22Rv1 (cell line): ENCODE data around the gene RNU1-3.
"Not testable (repeated sequence)": the region's sequence is repeated elsewhere in the genome, so short reads cannot be mapped to it uniquely, and the experiment has no call there.

ENCODE experiments used
- H3K27ac ChIP-seq: fragments of 450-650 bp; 2 replicates; pipeline ENCODE4 v1.5.1; 2017

RNU1-3 gene

DNA sequence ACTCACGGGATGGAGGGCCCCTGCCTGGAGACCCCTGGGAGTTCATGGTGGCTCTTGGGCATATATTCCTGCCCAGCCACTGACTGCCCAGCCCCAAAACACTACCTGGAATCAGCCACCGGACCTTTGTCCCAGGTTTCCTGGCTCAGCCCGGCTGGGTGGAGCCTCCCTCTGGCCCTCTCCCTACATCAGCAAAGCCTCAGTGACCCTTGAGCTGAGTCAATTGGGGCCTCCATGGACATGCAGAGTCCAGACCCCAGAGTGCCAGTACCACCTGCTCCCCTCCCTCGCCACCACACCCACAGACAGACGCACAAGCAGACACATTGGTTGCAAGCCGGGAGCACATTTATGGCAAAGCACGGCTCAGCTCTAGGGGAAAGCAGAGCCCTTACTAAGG, 30.4 kb upstream of the RNU1-3 start:
- not testable (repeated sequence) for H3K27ac ChIP-seq

- H3K27ac ChIP-seq = not testable (repeated sequence)
These were observed 29.9 kb upstream of the RNU1-3 start for GRCh38 chr1:16696507-16697150.

DNA sequence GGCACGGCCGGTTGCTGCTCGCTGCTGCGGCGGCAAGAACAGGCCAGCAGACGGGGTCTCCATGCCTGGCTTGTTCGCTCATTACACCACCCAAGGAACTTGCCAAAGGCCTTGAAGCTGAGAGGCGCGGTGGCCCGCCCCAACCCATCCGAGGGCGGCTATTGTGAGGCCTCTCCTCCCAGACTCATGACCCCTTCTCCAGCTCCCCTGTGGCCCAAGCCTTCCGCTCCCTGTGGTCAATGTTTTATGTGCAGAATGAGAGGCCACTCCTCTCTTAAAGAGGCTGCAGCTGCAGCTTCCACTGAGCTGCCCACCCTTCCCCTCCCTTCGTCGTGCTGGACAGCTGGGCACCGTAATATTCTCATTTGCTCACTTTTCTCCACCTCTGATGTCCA, 27.6 kb upstream of the RNU1-3 start:
- H3K27ac ChIP-seq = not testable (repeated sequence)

DNA sequence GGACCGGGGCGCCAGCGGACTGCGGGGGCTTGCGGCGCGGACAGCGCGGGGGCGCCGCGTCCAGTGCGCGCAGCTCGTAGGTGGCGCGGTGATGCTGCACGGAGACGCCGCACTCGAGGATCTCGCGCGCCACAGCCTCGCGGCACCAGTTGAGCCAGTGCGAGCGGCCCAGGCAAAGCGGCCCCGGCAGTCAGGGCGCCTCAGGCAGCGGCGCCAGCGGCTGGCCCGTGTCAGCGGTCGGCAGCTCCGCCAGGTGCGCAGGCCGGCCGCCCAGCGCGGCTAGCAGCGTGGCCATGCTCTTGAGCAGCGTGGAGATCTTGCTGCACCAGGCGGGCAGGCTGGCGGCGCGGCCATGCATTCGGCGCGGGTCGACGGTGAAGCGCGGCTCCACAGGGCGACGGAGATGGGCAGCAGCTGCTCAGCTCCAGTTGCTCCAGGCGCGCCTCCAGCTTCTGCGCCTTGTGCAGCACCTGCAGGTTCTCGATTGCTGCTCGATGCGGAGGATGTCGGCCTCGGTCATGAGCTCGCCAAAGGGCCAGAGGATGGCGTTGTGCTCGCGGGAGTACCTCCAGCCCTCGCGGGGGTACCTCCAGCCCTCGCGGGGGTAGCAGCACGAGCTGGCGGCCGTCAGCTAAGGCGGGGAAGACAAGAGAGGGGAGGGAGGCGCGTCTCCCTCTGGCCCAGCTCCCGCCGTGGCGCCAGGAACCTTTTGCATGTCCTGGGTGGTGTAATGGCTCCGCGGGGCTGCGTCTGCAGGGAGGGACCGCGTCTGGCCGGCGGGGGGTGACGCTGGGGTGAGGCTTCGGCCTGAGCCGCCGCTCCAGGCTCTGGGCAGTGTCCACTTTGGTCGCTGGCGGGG, 26.9 kb upstream of the RNU1-3 start:
- H3K27ac ChIP-seq = not testable (repeated sequence)

DNA sequence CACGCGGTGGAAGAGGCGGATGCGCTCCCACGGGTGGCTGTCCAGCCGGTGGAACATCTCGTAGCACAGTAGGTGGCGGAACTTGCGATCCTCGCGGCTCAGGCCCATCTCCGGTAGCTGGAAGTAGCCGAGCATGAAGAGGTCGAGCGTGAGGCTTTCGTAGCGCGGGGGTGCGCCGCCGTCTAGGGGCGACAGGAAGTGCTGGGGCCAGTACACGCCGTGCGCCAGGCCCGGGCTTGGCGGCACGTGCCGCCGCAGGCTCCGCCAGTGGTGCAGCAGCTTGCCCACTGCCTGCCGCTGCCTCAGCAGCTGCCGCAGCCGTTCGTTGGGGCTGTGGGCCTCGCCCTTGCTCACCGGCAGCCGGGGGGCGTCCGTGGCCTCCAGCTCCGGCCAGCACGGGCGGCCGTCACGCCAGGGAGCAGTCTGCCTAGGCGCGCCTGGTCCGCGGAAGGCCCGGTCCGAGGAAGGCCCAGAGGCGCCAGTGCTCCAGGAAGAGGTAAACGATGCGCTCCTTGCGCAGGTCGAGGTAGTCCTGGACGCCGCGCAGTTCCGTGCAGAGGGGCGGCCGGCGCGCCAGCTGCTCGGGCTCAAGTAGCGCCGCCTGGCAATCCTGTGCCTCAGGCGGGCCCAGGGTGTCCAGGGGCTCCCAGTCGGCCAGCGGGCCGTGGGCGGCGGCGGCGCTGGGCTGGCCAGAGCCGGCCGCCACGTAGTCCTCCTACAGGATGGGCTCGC, 26.1 kb upstream of the RNU1-3 start:
- not testable (repeated sequence) for H3K27ac ChIP-seq

- H3K27ac ChIP-seq = not testable (repeated sequence)
These were observed 25.5 kb upstream of the RNU1-3 start for GRCh38 chr1:16692283-16692682.

DNA sequence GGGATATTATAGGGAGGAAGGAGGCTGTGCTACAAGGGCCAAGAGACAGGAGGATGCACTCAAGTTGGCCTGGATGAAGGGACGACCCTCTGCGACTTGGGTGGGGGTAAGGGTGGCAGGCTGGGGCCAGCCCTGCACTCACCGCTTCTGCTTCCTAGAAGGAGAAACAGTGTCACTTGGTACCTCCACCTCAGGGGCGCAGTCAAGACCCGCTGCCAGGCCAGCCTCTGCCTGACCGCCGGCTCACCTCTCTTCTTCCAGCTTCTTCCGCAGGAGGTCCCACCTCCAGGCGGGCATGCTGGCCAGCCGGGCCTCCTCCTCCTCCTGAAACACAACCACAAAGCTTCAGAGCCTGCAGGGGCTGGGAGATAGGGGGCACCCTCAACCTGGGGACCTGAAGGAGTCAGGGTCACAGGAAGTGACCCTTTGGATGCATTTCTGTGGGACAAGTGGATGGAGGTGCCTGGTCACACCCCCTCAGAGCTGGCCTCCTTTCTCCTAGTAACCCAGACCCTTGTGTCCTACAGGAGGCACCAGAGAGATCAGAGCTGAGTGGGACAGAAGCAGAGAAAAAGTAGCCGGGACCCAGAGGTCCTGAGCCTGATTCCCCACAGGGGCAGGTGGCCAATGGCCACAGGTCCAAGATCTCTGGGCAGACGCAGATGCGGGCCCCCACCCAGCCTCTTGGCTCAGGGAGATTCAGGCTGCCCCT, 24.4 kb upstream of the RNU1-3 start:
- H3K27ac ChIP-seq = not testable (repeated sequence)

GRCh38 chr1:16687132-16687800, 20.5 kb upstream of the RNU1-3 start:
- H3K27ac ChIP-seq = not testable (repeated sequence)

- not testable (repeated sequence) for H3K27ac ChIP-seq
These were observed 19.0 kb upstream of the RNU1-3 start for GRCh38 chr1:16685445-16686371.

DNA sequence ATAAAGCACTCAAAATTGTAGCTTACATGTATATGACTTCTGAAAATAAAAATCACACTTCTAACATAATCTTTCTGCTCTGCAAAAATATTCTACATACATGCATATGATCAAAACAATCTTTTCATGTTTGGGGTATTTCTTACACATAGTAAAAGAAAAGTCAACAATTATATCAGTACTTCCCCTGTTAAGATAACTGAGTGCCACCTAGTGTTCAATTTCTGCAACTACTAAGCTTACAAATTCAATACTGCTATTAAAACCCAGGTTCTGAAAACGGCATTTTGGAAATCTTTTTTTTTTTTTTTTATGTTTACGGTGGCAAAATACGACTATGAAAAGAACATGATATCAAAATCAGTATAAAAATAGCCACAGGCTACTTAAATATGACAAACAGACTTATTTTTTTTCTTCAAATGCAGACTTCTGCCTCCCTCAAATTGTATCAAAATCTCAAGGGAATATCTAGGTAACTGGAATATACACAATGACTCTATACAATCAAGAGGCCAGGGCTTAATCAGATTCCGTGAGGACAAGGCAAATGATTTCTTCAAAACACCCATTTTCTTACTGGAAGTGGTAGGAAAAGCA, 18.1 kb upstream of the RNU1-3 start:
- H3K27ac ChIP-seq = not testable (repeated sequence)

- not testable (repeated sequence) for H3K27ac ChIP-seq
These were observed 17.4 kb upstream of the RNU1-3 start for GRCh38 chr1:16684152-16684551.

GRCh38 chr1:16682803-16683202, 16.1 kb upstream of the RNU1-3 start:
- not testable (repeated sequence) for H3K27ac ChIP-seq

- not testable (repeated sequence) for H3K27ac ChIP-seq
These were observed 13.6 kb upstream of the RNU1-3 start for GRCh38 chr1:16680366-16680765.
